KMS-11 (cell line): Measurements from ENCODE around the gene FARS2.

Source experiments
- H2AFZ ChIP-seq: fragments of 200-600 bp; sonication (generic); 2 replicates; pipeline ENCODE4 v1.6.1; 2016; ENCODE audit warnings: antibody characterized with exemption, mixed run types, low read depth
- H3K27ac ChIP-seq: fragments of 200-600 bp; sonication (generic); 2 replicates; pipeline ENCODE4 v1.6.1; 2016; ENCODE audit warnings: mild to moderate bottlenecking, mixed run types
- H3K27me3 ChIP-seq: fragments of 200-600 bp; sonication (generic); 2 replicates; pipeline ENCODE4 v1.6.1; 2017; ENCODE audit warnings: mild to moderate bottlenecking, low read depth, mixed run types, moderate library complexity; ENCODE audit not compliant: insufficient read depth
- H3K36me3 ChIP-seq: fragments of 200-600 bp; sonication (generic); 2 replicates; pipeline ENCODE4 v1.6.1; 2017; ENCODE audit warnings: mild to moderate bottlenecking, mixed run types; ENCODE audit not compliant: insufficient read depth
- H3K4me1 ChIP-seq: fragments of 200-600 bp; sonication (generic); 2 replicates; pipeline ENCODE4 v1.6.1; 2016; ENCODE audit warnings: mild to moderate bottlenecking, low read depth, mixed run types; ENCODE audit not compliant: poor library complexity, severe bottlenecking
- H3K4me2 ChIP-seq: fragments of 200-600 bp; sonication (generic); 2 replicates; pipeline ENCODE4 v1.7.0; 2016; ENCODE audit warnings: mild to moderate bottlenecking, mixed run types
- H3K4me3 ChIP-seq: fragments of 200-600 bp; sonication (generic); IDR thresholded peaks from 2 replicates; pipeline ENCODE4 v1.6.1; 2017; ENCODE audit warnings: low read depth, low read length, mixed read lengths; ENCODE audit not compliant: insufficient read depth
- H3K79me2 ChIP-seq: fragments of 200-600 bp; sonication (generic); 2 replicates; pipeline ENCODE4 v1.6.1; 2016; ENCODE audit warnings: low read depth, mixed run types; ENCODE audit not compliant: insufficient read depth
- H3K9ac ChIP-seq: fragments of 200-600 bp; sonication (generic); 2 replicates; pipeline ENCODE4 v1.6.1; 2016; ENCODE audit warnings: mild to moderate bottlenecking, mixed run types
- H4K20me1 ChIP-seq: fragments of 200-600 bp; sonication (generic); 2 replicates; pipeline ENCODE4 v1.6.1; 2016; ENCODE audit warnings: mild to moderate bottlenecking, mixed run types; ENCODE audit not compliant: insufficient read depth
- TF ChIP-seq, protein P1 (sequence below): fragments of 200-600 bp; sonication (generic); conservative IDR thresholded peaks from 2 replicates; pipeline ENCODE4 v1.6.1; 2017; ENCODE audit warnings: low read depth, mild to moderate bottlenecking, antibody characterized with exemption, low read length, moderate library complexity, mixed read lengths

Gene FARS2

DNA sequence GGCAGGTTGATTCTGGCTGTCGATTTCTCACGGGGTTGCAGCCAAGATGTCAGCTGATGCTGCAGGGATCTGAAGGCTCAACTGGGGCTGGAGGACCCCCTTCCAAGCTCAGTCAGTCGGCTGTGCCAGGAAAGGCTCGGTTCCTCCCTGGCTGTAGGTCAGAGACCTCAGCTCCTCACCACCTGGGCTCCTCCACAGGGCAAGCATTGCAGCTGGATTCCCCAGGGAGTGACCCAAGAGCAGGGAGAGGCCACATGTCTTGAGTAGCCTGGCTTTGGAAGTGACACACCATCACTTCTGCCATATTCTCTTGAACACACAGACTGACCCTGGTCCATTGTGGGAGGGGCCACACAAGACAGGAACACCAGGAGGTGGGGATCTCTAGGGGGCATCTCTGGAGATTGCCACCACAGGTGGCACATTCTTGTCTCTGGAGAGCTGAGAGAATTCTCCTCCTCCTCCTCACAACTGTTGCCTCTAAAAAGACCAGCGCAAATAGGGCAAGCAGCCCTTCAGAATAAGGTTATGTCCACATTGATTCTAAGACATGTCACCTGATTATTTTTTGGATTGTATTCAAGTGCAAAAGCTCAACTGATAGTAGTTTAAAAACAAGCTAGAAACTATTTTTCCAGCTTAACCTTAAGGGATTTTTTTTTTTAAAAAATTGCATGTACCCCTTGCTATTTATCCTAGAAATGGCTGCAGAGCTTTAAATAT is 474.9 kb downstream of the FARS2 start:
- TF ChIP-seq, protein P1, sequence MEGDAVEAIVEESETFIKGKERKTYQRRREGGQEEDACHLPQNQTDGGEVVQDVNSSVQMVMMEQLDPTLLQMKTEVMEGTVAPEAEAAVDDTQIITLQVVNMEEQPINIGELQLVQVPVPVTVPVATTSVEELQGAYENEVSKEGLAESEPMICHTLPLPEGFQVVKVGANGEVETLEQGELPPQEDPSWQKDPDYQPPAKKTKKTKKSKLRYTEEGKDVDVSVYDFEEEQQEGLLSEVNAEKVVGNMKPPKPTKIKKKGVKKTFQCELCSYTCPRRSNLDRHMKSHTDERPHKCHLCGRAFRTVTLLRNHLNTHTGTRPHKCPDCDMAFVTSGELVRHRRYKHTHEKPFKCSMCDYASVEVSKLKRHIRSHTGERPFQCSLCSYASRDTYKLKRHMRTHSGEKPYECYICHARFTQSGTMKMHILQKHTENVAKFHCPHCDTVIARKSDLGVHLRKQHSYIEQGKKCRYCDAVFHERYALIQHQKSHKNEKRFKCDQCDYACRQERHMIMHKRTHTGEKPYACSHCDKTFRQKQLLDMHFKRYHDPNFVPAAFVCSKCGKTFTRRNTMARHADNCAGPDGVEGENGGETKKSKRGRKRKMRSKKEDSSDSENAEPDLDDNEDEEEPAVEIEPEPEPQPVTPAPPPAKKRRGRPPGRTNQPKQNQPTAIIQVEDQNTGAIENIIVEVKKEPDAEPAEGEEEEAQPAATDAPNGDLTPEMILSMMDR, result no peak
- Histone ChIP-seq H3K27me3 (no peaks in the 10 kb centered on the region; the same call in 1 of the 2 replicates), H3K9ac (no peak overlapping the region), H3K4me3 (no peak overlapping the region), H4K20me1 (no peaks in the 10 kb centered on the region), H2AFZ (no peak overlapping the region), H3K4me1 (no peaks in the 10 kb centered on the region), H3K79me2 (no peaks in the 10 kb centered on the region), H3K4me2 (no peak overlapping the region), H3K27ac (no peak overlapping the region), H3K36me3 (no peaks in the 10 kb centered on the region)

DNA sequence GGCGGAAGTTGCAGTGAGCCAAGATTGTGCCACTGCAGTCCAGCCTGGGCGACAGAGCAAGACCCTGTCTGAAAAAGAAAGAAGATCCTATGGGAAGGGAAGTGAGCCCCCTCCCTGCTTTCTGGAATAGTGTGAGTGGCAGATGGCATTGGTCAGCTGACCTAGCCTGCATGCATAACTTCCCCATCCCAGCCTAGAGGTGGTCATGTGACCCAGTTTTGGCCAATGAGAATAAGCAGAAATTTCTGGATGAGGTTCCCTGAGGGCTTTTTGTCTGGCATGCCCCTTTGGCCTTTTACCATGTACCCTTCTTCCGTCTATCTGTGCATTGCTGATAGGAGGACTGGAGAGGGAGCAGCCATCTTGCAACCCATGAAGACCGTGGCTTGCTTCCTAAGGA is 476.1 kb downstream of the FARS2 start:
- Histone ChIP-seq H3K9ac (no peak overlapping the region), H2AFZ (no peak overlapping the region), H3K4me3 (no peak overlapping the region), H3K27ac (no peak overlapping the region), H3K79me2 (no peaks in the 10 kb centered on the region), H3K4me2 (no peak overlapping the region), H3K36me3 (no peaks in the 10 kb centered on the region), H4K20me1 (no peaks in the 10 kb centered on the region), H3K27me3 (no peaks in the 10 kb centered on the region; the same call in 1 of the 2 replicates), H3K4me1 (no peaks in the 10 kb centered on the region)
- TF ChIP-seq, protein P1, result no peak

DNA sequence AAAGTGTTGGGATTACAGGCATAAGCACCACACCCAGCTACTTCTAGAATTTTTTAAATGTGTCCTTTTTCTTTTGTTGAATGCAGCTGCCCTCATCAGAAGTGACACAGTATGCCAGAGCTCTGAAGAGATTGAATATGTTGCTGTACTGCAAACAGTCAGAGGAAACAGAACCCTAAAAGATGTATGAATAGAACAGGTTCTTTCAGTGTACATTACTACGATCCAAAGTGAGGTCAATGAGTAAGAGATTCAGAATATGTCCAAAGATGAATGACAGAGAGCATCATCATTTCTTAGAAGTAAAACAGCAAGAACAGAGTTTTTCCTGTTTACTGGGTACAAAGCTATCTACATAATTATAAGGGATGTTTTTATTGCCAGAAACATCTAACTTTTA is 476.9 kb downstream of the FARS2 start:
- H3K9ac ChIP-seq, result no peak overlapping the region
- no peak overlapping the region for H2AFZ ChIP-seq
- no peaks in the 10 kb centered on the region for H4K20me1 ChIP-seq
- no peaks in the 10 kb centered on the region for H3K4me1 ChIP-seq
- H3K27me3 ChIP-seq, result no peaks in the 10 kb centered on the region; the same call in 1 of the 2 replicates
- H3K27ac ChIP-seq, result no peak overlapping the region
- no peaks in the 10 kb centered on the region for H3K36me3 ChIP-seq
- no peak overlapping the region for H3K4me3 ChIP-seq
- H3K4me2 ChIP-seq, result no peak overlapping the region
- no peaks in the 10 kb centered on the region for H3K79me2 ChIP-seq
- TF ChIP-seq, protein P1, result no peak

DNA sequence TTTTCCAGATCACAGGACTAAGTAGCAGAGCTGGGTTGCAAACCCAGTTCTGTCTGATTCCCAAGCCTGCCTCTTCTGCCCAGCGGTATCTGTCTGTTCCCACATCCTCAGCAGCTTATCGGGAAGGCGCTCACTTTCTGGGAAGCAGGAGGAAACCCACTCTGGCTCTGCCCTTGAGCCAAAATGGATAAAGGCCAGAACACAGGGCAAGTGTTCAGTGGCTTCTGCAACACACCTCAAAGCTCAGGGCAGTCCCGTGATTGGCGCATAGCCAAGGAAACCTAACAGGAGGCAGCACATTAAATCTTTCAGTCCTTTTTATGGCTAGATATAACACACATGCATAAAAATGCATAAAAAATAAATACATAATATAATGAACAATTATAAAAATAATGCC is 483.2 kb downstream of the FARS2 start:
- Histone ChIP-seq H4K20me1 (no peaks in the 10 kb centered on the region), H2AFZ (no peak overlapping the region), H3K36me3 (no peaks in the 10 kb centered on the region), H3K27me3 (no peaks in the 10 kb centered on the region; the same call in 1 of the 2 replicates), H3K79me2 (no peaks in the 10 kb centered on the region), H3K27ac (no peak overlapping the region), H3K4me3 (no peak overlapping the region), H3K4me1 (no peaks in the 10 kb centered on the region), H3K9ac (no peak overlapping the region), H3K4me2 (no peak overlapping the region)
- TF ChIP-seq, protein P1, result no peak
